Measurements from ENCODE around the gene BMAL1. TPM values are rescaled to one million over a fixed set of nuclear protein-coding genes. Genes with fewer than 3 reads are reported as not detected.

Gene BMAL1
- total and polyA plus RNA-seq, 2 donors (not counting 3 experiments of a cell fraction or from before 2014, with no cell fraction given) = 5.8 to 10.1 TPM

GRCh38 chr11:13314676-13315394 lies 37.2 kb downstream of the BMAL1 start:
- intact Hi-C loops (cut with micrococcal nuclease) = no loop called here
- no peak for TF ChIP-seq MYC (IDR thresholded peaks at IDR 0.05; ENCODE audit: low read depth, low read length)
- no peak for TF ChIP-seq FOS (IDR thresholded peaks at IDR 0.05; ENCODE audit: borderline replicate concordance, insufficient read depth, low read length)
- TF ChIP-seq EZH2 (IDR thresholded peaks at IDR 0.05; ENCODE audit: borderline replicate concordance, low read depth, low read length, severe bottlenecking) = no peak
- no peak for TF ChIP-seq POLR2A (IDR thresholded peaks at IDR 0.05; ENCODE audit: low read depth, low read length)
- no peak for TF ChIP-seq JUN (IDR thresholded peaks at IDR 0.05; ENCODE audit: borderline replicate concordance, insufficient read depth, insufficient read length, low read depth)
- TF ChIP-seq MAX (IDR thresholded peaks at IDR 0.05; ENCODE audit: insufficient read depth, insufficient read length) = no peak
- TF ChIP-seq GATA2 (IDR thresholded peaks at IDR 0.05; ENCODE audit: insufficient read depth, insufficient read length, low read depth, low read length) = no peak
- no peak for TF ChIP-seq POLR2AphosphoS5 (IDR thresholded peaks at IDR 0.05; ENCODE audit: insufficient read depth, low read depth, low read length)
- TF ChIP-seq CTCF (IDR thresholded peaks at IDR 0.05; ENCODE audit: extremely low read depth in 1 of 2, insufficient read depth in 1 of 2, low read depth in 1 of 2, low read length in 2 of 2) = no peak

More at GRCh38 chr11:13314676-13315394, 37.2 kb downstream of the BMAL1 start:
- no peak overlapping the region for H3K4me3 ChIP-seq (replicated peaks in 1 of 3; ENCODE audit: insufficient read depth in 1 of 3, low read depth in 1 of 3, low read length in 3 of 3)
- no TSS peak for BruUV-seq (replicated peaks)
- dilution Hi-C loops (cut with MboI; ENCODE audit: extremely low pct_ligation_motif_present, low sequenced_read_pairs) = no loop called here
- no peak for DNase-seq (ENCODE audit: low read depth, low spot score)
- no peak overlapping the region for H3K4me2 ChIP-seq (ENCODE audit: insufficient read depth, low read length)
- H3K27ac ChIP-seq (ENCODE audit: insufficient read depth, low read depth, low read length) = no peak overlapping the region
- H3K9ac ChIP-seq (replicated peaks; ENCODE audit: extremely low read depth, insufficient read depth, low read length) = no peak overlapping the region
- no peaks in the 10 kb centered on the region for H3K4me1 ChIP-seq (ENCODE audit: control insufficient read depth, extremely low read depth, insufficient read depth, low read length)
- no peak overlapping the region for H2AFZ ChIP-seq (ENCODE audit: low read depth, low read length)
- H3K9me1 ChIP-seq (replicated peaks; ENCODE audit: control insufficient read depth, extremely low read depth, insufficient read depth, low read length) = no peaks in the 10 kb centered on the region
- FAIRE-seq = no peak
- H3K36me3 ChIP-seq (ENCODE audit: control insufficient read depth in 2 of 2, extremely low read depth in 1 of 2, insufficient read depth in 2 of 2, low read length in 2 of 2) = no peaks in the 10 kb centered on the region
- no peaks in the 10 kb centered on the region for H4K20me1 ChIP-seq (replicated peaks; ENCODE audit: control insufficient read depth, extremely low read depth, insufficient read depth, low read length)
- no peaks in the 10 kb centered on the region for H3K9me3 ChIP-seq (replicated peaks; ENCODE audit: control insufficient read depth, insufficient read depth, low read length)
- H3K27me3 ChIP-seq (ENCODE audit: control insufficient read depth in 2 of 2, insufficient read depth in 2 of 2, low read length in 2 of 2) = no peaks in the 10 kb centered on the region
- no peaks in the 10 kb centered on the region for H3K79me2 ChIP-seq (ENCODE audit: control insufficient read depth, insufficient read depth, low read length)
- POLR2A ChIA-PET = no interaction called here
- CTCF ChIA-PET = interaction anchor here (0.7 to 2.7 kb wide), 4 partner anchors 12 to 104 kb away, joined by 4 to 9 read pairs (median 5); no protein-coding TSS in a partner anchor
